SK-MEL-5 (cell line): ENCODE results near the gene SHISA6. TPM values are rescaled to one million over a fixed set of nuclear protein-coding genes. Genes with fewer than 3 reads are reported as not detected.

Experiments used
- DNase-seq: peaks from one replicate; pipeline ENCODE4 v3.0.0-alpha.2; 2016; ENCODE audit warnings: low read depth, low spot score
- in situ Hi-C: cut with HindIII; loops from 2 replicates; pipeline ENCODE4 v1.10.0; 2016; ENCODE audit warnings: low sequenced_read_pairs, high pct_unique_total_duplicates, low pct_unique_long_range_greater_than_20kb
- total RNA-seq: library from RNA; depleted of rRNA; stranded (reverse); fragments of >200 nt; shearing (Covaris generic); gene quantifications from 2 replicates; pipeline ENCODE4 v1.2.3, GENCODE V29; 2014

SHISA6 gene
- total RNA-seq, 1 experiment from 2014 or later = not detected

DNA sequence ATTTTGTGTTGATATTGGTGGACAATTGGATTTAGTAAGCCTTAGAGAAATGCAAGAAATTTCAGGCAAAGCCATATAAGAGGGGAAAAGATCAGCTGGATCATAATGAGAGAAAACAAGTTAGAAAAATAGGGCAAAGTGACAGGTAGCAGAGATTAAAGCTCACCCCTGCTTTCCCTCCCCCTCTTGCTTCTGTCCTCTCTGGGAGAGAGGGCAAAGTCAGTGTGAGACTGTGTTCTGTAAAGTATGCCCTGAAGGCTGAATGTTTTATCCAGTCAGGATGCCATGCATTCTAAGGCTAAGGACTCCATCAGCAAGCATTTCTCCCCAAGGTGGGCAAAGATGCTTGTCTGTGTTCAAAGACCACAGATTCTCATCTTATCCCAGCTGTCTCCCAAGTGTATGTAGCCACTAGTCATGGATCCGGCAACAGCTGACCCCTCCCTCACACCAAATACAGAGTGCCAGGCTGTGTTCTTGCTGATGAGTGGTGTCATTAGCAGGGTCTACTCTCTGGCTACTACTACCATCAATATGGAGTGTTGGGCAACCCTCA lies 221.1 kb downstream of the SHISA6 start:
- in situ Hi-C loops = no loop called here
- no peak for DNase-seq

DNA sequence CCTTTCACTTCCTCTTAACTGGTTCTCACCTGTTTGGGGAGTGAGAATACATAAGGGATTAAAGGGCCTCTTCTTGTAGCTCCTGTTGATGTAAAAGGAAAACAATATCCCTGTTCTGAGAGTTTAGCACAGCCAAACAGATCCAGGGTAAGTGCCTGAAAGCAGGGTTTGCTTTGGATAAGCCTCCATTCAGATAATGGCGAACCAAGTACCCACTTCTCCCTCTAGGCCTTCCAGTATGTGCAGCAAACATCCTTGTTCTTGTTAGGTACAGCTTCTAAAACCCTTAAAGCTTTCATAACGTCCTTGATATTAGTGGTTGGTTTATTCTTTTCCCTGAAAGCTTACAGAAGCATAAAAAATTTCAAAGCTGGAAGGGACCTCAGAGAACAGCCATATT lies 226.6 kb downstream of the SHISA6 start:
- no peak for DNase-seq
- in situ Hi-C loops = no loop called here

DNA sequence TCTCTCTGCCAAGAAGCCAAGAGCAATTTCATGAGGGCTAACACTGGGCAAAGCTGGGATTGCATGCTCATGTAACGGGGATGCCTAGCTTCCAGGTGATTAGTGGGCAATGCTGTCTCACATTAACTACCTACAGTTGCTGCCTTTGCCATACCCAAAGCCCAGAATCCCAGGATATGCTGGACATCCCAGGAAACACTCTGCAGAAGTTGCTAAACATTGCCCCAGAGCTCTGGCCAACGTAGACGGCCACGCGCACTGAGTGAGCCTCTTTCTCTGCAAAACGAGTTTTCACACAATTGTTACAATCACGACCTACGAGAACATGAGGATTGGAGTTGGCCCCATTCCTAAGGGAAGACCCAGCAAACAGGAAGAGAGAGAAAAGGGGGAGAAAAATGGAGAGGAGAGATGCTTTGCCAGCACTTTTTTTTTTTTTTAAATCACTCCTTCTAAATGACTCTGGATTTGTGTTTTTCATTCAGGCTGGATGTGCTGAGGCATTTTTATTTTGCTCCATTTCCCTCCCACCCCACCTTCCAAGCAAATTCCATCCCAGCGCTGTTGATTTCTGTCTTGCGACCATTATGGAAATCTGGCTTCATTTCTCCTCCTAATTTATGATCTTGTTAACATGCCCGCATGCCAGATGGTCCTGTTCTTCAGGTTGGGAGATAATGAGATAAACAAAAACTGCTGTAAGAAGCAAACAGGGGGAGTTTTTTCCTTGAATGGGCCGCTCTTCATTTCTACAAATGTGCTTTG lies 244.5 kb downstream of the SHISA6 start:
- no peak for DNase-seq
- in situ Hi-C loops = no loop called here

DNA sequence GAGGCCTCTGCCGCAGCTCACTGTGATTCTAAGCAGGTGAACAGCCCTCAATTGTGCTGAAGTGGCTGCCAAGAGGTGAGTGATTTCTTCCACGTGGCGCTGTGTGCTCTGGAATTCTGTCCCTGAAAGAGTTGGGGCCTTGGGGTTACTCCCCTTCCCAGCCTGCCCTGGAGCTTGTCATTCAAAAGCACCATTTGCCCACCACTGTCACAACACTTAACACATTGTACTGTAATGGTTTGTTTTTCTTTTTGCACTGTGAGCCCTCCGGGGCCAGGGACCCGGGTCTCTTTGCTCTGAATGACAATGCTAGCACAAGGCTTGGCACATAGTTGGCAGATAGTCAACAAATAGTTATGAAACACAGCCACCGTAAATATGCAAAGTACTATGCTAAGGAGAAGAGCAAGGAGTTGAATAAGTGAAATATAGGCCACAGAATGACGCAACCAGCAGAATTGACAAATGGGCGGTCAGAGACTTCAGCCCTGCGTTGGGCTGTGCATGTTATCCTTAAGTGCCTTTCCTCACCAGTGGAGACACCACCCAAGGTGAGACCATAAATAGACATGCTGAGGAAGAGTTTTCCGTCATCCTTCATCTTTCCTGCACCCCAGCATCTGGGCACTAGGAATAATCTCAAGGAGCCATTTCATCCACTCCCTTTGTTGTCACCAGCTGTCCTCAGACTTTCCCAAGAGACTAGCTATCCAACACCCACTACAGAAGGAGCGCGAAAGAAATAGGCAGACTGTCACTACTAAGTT lies 245.3 kb downstream of the SHISA6 start:
- in situ Hi-C loops = no loop called here
- DNase-seq = no peak

DNA sequence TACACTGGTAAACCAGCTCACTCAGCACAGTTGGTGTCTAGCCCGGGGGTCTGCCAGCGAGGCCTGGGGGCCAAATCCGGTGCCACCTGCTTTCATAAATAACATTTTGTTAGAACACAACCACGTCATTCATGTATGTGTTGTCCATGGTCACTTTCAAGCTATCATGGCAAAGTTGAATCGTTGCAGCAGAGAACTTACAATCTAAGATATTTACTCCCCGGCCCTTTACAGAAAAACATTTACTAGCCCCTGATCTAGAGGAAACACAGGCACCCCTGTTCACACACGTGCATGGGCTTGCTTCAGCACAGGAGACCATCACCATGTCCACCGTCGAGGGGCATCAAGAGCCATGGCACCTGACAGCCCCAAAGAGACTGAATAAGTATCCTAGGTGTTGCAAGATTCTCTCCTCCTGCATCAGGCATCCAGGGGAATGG lies 245.9 kb downstream of the SHISA6 start:
- DNase-seq = no peak
- in situ Hi-C loops = no loop called here

DNA sequence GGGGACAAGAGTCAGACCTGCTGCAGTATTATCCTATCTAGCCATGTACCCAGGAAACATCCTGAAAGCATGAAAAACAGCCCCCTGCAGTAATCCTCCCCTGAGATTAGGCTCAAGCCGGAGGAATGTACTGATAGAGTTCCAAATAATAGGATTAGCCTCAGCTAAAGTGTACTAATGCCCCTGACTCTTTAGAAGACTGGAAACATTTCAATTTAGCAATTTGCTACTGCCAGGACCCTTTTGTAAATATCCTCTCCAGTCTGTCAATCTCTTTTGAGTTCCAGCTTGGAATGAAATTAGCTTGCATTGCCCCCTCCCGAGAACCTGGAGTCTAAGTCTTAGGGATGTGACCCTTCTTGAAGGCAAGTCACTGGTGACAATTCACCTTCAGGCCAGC lies 246.5 kb downstream of the SHISA6 start:
- in situ Hi-C loops = no loop called here
- DNase-seq = no peak

DNA sequence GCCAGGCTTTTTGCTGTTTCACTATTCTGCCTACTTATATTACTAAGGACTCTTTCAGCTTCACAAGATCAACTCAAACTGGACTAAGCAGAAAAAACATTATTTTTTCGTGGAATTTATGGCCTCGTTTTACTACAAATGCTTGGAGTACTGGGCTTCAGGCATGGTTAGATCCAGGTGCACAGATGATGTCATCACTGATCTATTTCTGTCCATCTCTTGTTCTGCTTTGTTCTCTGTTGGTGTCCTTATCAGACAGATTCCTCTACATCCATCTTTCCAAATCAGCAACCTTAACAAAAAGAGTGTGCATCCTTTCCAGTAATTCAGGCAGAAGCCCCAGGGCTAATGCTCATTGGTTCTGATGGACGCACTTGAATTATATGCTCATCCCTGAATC lies 247.4 kb downstream of the SHISA6 start:
- in situ Hi-C loops = no loop called here
- DNase-seq = no peak

DNA sequence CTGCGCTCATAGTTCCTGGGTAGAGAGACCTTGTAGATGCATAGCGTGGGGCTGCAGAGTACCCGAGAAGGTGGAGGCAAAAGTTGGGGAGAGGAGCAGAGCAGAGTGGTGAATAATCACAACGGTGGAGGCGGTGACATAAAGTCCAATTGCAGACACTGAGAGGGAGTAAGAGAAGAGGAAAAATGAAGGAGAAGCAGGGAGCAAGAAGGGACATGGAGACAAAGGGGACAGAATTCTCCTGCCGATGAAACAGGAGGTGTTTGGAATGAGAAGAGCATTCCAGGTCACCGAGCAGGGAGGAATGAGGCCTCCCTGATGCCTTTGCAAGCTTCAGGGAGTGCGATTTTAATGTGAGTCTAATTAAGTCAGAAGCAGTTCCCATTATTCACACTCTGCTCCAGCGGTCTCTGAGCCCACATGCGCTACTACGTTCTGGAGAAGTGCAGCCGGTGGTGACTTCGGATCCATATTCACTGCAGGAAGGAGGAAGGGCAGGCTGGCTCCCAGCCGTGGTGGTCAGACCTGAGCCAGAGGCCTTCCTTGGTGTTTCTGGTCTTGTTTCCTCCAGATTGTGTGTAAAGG lies 249.2 kb downstream of the SHISA6 start:
- in situ Hi-C loops = no loop called here
- no peak for DNase-seq

DNA sequence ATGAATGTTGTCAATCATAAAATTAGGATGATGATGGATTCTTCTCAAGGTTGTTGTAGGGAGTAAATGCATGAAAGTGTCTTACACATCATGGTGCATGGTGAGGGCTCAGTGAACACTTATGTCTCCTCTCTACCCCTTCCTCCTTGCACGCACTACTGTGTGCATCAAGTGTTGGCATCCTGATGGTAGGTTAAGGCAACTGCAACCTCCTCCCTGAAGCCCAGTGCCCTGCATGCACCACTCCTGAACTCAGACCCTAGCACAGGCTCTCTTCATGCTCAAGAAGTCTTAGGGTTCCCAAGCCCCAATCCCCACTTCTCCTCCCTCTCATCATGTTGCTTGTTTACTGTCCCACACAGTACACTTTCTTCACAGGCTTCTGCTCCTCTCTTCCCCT lies 251.5 kb downstream of the SHISA6 start:
- DNase-seq = no peak
- in situ Hi-C loops = no loop called here

DNA sequence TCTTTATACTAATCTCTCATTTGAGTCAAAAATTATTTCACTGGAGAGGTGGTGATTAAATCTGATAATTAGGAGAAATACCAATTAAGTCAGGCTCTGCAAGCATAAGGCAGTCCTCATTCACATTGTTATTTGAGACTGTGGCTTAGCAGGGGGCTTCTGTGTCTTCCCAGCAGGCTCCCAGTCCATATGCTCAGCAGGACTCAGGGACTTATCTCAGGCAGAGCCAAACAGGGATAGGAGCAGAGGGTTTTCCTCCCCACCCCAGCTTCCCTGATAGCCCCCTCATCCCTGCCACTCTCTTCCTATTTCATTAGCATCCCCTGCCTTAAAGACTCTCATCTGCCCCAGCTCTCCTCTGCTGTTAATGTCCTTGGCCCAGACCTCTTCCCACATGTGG lies 252.9 kb downstream of the SHISA6 start:
- DNase-seq = no peak
- in situ Hi-C loops = no loop called here

DNA sequence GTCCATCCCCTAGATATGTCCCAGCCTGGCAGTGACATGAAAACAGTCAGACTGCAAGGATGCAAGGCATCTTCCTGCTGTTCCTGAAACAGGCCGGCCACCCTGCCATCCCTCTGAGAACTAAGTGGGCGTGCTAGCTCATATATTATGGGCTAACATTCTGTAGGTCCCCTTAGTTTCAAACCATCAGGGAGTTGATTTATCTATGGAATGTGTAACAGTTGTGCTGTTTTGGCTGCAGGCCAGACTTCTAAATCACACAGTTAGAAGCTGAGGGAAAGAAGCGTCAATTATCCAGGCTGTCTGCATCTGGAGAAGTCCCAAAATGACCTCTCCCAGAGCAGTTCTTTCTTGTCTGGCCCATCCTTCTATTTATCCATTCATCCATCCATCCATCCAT lies 254.6 kb downstream of the SHISA6 start:
- no peak for DNase-seq
- in situ Hi-C loops = no loop called here

DNA sequence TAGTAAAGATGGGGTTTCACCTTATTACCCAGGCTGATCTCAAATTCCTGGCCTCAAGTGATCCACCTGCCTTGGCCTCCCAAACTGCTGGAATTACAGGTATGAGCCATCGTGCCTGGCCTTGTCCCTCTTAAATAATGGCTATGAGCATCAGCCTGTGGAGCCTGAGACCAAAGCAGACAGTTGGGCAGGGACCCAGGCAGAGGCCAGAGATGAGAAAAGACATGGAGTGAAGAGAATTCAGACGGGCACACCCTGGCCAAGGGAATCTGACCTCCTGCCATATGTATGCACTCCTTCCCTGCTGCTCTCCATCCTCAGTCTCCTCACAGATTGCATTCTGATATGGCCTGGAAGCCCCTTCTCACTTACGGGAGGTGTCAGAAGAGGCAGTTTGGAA lies 258.9 kb downstream of the SHISA6 start:
- in situ Hi-C loops = no loop called here

DNA sequence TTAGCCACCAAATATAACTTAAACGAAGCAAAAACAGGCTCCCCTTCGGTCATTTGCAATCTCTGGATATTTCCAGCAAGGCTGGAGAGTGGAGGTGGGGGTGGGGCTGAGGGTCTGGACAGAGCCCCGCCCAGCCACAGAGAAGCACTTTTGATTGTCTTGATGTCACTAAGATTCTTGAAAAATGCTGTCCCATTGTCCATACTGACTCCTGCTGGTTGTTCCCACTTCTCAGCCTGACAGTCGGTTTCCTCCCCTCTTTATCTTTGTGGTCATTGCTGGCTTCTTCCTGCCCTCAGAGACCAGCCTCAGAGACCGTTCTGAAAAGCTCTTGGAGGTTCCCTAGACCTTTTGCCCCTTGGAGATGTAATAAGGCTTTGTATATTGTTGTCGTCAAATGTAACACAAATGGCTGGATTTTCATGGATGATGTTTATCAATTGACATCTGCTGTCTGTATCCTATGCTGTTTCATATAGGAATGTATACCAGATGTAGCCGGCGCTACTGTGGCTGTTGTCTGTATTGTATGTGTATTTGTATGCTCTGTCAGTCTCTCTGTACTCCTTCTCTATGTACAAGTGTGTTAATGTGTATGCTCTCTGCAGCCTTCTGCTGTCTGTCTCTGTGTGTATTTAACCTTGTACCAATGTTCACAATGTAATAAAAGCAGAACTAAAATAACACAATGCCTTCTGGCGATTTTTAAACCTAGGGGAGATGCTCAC lies 262.5 kb downstream of the SHISA6 start:
- DNase-seq = no peak
- in situ Hi-C loops = no loop called here

More for the DNA sequence above, 258.9 kb downstream of the SHISA6 start:
- no peak for DNase-seq

DNA sequence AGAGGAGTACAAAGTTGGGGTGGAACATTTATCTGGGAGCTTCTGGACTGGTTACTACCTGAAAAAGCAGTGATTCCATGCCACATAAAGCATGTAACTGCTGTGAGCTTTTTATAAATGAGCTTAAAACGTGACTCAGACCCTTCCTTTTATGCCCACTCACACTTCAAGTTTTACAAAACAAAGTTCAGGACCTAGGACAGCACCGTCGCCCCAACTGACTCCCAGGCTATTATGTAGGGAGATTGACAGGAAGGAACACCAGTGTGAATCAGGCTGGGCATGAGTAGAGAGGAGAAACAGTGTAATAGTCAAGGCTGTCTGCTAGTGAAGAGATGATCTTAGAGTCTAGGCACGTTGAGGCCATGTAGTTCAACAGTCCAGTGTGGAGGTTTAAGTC lies 265.6 kb downstream of the SHISA6 start:
- no peak for DNase-seq
- in situ Hi-C loops = no loop called here

DNA sequence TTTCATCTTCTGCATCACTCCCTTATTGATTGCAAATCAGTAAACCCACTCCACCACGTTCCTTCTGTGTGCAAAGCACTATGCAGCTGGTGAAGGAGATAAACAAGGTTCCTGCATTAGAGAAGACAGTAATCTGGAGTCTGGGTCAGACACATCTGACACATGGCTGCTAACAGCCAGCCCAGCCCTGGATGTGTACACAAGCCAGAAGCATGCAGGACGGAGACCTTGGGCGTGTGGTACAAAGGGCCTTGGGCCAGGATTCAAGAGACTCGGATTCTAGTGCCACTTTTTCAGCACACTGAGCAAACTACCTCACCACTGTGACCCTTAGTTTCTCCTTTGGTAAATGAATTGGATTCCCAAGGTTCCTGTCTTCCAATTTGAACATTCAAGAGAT lies 270.7 kb downstream of the SHISA6 start:
- in situ Hi-C loops = no loop called here
- DNase-seq = no peak

DNA sequence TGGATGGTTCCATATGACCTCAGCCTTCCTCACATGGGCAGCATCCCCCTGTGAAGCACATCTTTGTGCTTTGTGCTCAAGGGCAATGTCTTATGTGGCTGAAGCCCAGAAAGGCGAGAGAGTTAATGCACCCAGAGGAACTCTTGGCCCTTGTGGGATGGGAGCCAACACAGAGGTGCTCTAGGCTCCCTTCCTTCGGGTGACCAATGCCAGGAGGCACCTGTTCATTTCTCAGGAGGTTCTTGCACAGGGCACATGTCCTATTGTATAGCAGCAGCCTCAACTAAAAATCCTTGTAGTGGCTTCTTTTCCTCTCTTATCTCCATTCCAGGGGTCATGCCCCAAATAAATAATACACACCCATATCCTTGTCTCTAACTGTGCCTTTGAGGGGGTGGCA lies 273.6 kb downstream of the SHISA6 start:
- no peak for DNase-seq
- in situ Hi-C loops = no loop called here

DNA sequence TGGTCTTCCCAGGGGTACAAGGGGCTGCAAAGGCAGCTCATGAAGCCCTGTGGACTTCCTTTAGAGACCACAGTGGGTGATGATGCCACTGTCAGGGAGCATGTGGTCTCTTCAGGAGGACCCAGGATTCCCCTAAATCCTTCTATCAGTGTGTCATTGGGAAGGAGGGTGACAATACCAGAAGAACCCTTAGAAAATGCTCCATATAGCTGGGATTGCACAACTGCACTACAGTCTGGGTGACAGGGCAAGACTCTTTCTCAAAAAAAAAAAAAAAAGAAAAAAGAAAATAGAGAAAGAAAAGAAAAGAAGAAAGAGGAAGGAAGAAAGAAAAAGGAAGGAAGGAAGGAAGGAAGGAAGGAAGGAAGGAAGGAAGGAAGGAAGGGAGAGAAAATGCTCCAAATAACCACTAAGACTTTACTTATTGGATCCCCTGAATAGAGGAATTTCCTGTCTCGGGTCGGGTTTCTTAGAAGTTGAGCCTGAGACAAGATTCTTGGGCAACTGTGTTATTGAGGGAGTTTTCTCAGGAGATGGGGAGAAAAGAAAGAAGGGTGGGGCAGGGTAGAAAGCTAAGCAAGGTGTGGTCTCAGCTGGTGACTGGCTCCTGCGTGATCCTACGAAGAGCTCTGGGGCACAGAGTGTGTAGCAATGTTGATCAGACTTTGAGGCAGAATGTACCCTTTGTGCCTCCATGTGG lies 274.1 kb downstream of the SHISA6 start:
- in situ Hi-C loops = no loop called here
- DNase-seq = no peak
